Measurements from ENCODE around the gene RGS16. TPM values are rescaled to one million over a fixed set of nuclear protein-coding genes. Genes with fewer than 3 reads are reported as not detected.

The RGS16 gene
- total RNA-seq, 1 donor from 2014 or later: 1.0 TPM

GRCh38 chr1:182615468-182616129 lies 11.4 kb upstream of the RGS16 start:
- intact Hi-C loops (cut with DNase I): no loop called here
- DNase-seq (peak; percentile 78), ATAC-seq (ENCODE audit: poor library complexity) (peak; percentile 60)

- intact Hi-C loops (cut with DNase I): no loop called here
- peak; percentile 91 for DNase-seq
- ATAC-seq (ENCODE audit: poor library complexity): peak; percentile 93
Observed at GRCh38 chr1:182614796-182615454, 10.7 kb upstream of the RGS16 start.

GRCh38 chr1:182611787-182612186 lies 7.6 kb upstream of the RGS16 start:
- intact Hi-C loops (cut with DNase I): no loop called here
- ATAC-seq (ENCODE audit: poor library complexity) (no peak), DNase-seq (no peak)

DNA sequence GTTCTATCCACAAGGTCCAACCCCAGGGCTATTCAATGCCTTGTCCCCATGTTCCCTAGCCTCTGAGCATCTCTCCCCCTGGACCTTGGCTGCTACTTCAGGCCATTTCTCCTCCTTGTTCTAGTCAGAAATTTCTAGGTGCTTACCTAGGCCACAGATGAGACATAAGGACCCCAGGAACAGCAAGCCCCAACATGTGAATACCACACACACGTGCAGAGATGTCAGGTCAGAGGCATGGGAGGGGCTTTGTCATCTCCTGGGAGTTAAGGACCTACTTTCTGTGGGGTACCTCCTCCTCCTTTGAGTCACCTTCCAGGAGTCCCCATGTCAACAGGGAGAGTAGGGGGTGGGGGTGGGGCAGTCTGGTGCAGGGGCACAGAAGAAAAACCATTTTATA lies 7.1 kb upstream of the RGS16 start:
- intact Hi-C loops (cut with DNase I): no loop called here
- DNase-seq (no peak), ATAC-seq (ENCODE audit: poor library complexity) (no peak)

- DNase-seq: no peak
- intact Hi-C loops (cut with DNase I): no loop called here
Observed at GRCh38 chr1:182610606-182611194, 6.5 kb upstream of the RGS16 start.

DNA sequence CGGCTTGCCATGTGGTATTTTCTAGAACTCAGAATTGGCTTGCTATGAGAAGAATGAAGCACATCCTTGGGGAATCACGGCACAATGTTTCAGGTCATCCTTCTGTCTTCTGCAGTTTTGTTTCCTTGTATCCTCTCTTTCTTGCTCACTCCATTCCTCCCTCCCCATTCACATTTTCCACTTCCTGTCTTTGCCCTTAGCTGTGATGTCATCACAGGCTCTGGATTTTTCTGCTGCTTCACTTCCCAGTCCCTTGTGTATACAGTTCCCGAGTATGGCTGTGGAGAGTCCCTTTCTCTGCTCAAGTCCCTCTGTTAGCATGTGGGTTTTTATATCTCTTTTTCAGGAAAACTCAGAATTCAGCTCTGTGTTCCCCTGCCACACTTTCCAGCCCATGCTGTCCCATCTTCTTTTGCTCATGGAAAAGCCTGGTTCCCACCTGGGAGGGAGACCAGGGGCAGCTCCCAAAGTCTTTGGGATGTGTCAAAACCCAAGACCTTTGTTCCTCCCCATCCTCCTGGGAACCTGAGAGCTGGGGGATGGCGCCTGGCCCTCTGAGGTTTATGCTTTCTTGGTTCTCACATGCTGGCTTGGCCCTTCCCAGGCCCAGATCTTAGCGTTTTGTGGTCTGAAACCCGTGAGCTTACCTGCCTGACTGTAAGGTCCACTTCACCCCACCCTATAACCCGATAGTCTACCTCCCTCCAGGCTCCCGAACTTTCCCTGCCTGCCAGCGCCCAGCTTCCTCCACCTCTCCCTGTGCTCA lies 4.8 kb upstream of the RGS16 start:
- intact Hi-C loops (cut with DNase I): no loop called here
- ATAC-seq (ENCODE audit: poor library complexity) (no peak), DNase-seq (no peak)

More at GRCh38 chr1:182610606-182611194, 6.5 kb upstream of the RGS16 start:
- no peak for ATAC-seq (ENCODE audit: poor library complexity)

DNA sequence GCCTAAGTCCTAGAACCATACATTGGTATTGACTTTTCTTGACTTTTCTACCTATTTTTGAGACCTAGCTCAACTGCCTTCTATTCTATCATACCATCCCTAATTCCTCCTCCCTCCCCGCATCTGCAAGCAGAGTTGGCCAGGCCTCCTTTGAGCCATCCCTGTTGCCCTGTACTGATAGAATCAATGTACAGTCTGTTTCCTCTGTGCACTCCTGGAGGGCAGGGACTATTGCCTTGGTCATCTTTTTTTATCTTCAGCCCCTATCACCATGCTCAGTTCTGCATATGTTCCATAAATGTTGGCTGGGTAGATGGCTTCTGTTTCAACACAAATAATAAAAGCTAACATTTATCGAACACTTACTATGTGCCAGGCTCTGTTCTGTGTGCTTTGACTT lies 4.0 kb upstream of the RGS16 start:
- intact Hi-C loops (cut with DNase I): no loop called here
- ATAC-seq (ENCODE audit: poor library complexity): no peak

DNA sequence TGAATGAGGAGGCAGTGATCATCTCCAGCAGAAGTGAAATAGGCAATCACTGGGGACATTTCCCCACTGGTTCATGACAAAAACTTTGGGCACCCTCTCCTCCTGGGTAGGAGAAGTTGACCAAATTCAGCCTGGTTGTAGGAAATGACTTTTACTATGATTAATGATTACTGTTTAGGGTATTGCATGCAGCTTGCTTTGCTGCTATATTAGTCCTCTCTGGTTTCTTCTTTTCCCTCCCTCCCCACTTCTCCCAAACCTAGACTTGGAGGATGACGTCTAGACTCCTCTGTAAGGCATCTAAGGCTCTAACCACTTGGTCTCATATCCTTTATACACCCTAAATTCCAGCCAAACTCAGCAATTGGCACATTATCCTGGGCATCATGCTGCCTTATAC lies 3.4 kb upstream of the RGS16 start:
- intact Hi-C loops (cut with DNase I): no loop called here
- ATAC-seq (ENCODE audit: poor library complexity) (no peak), DNase-seq (no peak)

More for the DNA sequence above, 4.0 kb upstream of the RGS16 start:
- no peak for DNase-seq

- ATAC-seq (ENCODE audit: poor library complexity): no peak
- intact Hi-C loops (cut with DNase I): loop anchor here (2.0 to 5.0 kb wide), 2 partner anchors 179 to 516 kb away; no protein-coding TSS in a partner anchor
- no peak for DNase-seq
Observed at GRCh38 chr1:182603646-182604174, 479 bp downstream of the RGS16 start.

- intact Hi-C loops (cut with DNase I): loop anchor here (2.0 to 5.0 kb wide), 2 partner anchors 180 to 516 kb away; no protein-coding TSS in a partner anchor
- ATAC-seq (ENCODE audit: poor library complexity) (no peak), DNase-seq (no peak)
Observed at GRCh38 chr1:182602935-182603645, 1.1 kb downstream of the RGS16 start.

DNA sequence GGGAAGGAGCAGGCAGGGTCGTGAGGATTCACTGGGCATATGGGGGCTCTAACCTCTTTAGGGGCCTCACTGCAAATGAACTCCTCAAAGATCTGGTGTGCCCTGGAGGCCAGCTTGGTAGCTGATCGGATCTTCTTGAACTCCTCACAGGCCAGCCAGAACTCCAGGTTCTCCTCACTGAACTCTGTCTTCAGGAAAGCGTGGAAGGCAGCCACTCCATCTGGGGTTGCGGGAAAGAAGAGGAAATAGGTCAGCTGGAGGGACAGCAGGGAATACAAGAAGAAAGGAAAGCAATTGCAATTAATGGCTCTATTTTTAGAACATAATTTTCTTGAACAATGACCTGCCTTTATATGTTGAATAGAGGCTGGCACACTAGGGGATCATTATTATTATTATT lies 2.3 kb downstream of the RGS16 start:
- DNase-seq (no peak), ATAC-seq (ENCODE audit: poor library complexity) (no peak)
- intact Hi-C loops (cut with DNase I): loop anchor here (2.0 to 5.0 kb wide), 2 partner anchors 181 to 515 kb away; no protein-coding TSS in a partner anchor

DNA sequence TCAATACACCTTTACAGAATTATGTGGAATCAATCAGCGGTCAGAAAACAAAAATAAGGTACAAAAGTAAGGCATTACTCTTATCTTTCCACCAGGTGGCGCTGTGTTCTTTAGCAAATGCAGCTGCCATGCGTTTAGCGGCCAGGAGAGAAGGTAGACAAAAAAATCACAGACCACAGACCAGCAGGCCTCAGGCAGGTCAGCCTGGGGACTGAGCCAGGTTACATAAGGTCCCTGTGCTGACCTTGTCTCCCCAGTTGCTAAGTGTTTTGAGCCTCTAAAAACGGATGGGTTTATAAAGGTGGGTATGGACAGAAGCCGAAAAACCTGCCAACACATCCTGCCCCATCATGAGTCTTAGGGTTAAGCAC lies 2.8 kb downstream of the RGS16 start:
- intact Hi-C loops (cut with DNase I): loop anchor here (5.0 kb wide), 1 partner anchor 514 kb away; no protein-coding TSS in a partner anchor
- peak; percentile 55 for ATAC-seq (ENCODE audit: poor library complexity)
- DNase-seq: peak; percentile 63

DNA sequence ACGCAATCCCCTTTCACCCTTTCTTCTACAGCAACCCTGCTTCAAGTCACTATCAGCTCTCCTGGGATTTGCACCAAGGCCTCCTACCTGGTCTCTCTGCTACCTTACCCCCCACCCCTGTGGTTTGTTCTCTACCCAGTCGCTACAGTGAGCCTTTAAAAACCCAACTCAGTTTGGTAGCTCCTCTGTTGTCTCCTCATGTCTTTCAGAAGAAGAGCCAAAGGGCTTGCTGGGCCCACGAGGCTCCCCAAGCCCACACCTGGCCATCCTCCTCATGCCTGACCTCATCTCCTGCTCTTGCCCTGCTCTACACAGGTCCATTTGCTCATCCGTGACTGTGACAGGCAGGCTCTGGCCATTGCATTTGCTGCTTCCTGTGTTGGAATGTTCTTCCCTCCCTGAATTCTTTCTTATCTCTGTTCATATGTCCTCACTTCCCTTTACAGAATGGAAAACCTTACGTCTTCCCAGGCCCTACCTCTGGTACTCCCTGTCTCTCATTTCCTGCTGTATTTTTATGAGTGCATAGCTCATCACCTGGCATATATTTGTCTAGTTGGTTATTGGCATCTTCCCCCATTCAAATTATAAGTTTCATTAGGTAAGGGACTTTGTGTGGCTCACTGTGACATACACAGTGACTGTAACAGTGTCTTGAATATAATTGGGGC lies 3.3 kb downstream of the RGS16 start:
- no peak for ATAC-seq (ENCODE audit: poor library complexity)
- intact Hi-C loops (cut with DNase I): loop anchor here (5.0 kb wide), 1 partner anchor 514 kb away; no protein-coding TSS in a partner anchor
- no peak for DNase-seq

DNA sequence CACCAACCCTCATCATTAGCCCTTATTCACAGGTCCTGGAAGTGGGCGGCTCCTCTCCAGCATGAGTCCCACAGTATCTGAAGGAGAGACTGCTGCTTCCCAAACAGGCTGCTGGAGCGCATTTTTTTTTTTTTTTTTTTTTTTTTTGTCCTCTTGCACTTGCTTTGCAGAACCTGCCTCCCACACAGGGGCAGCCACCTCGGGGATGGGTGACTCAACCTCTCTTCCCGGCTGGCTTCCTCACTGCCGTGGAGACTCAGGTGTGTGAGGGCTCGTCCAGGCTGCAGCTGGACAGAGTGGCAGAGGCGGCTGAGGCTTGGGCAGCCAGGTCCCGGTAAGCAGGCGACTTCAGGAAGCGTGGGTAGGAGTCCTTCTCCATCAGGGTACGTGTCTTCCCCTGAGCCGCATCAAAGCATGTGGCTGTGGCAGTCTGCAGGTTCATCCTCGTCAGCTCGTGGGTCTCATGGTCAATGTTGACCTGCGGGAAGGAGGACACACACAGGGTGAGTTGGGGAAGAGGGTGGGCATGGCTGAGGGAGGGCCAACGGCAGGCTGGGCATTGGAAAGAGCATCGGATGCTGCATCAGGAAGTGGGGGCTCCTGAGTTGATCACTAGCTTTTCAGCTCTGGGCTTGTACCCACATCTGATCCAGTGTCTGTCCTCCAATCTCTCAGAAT lies 4.0 kb downstream of the RGS16 start:
- DNase-seq (no peak), ATAC-seq (ENCODE audit: poor library complexity) (no peak)
- intact Hi-C loops (cut with DNase I): loop anchor here (5.0 kb wide), 1 partner anchor 513 kb away; no protein-coding TSS in a partner anchor

- ATAC-seq (ENCODE audit: poor library complexity) (no peak), DNase-seq (no peak)
- intact Hi-C loops (cut with DNase I): loop anchor here (10.0 kb wide), 1 partner anchor 155 kb away; no protein-coding TSS in a partner anchor
Observed at GRCh38 chr1:182599339-182599738, 4.8 kb downstream of the RGS16 start.

- no peak for ATAC-seq (ENCODE audit: poor library complexity)
- no peak for DNase-seq
- intact Hi-C loops (cut with DNase I): loop anchor here (10.0 kb wide), 1 partner anchor 153 kb away; no protein-coding TSS in a partner anchor
Observed at GRCh38 chr1:182598296-182598695, 5.9 kb downstream of the RGS16 start.

GRCh38 chr1:182596934-182597333 lies 7.3 kb downstream of the RGS16 start:
- DNase-seq (no peak), ATAC-seq (ENCODE audit: poor library complexity) (no peak)
- intact Hi-C loops (cut with DNase I): loop anchor here (10.0 kb wide), 1 partner anchor 152 kb away; no protein-coding TSS in a partner anchor

Measured in Right ventricle myocardium superior (tissue), 1 donor.